Mesenchymal stem cell (in vitro differentiated cells and primary cell): ENCODE data around the gene PLCH2.

Experiments
- DNase-seq: peaks from one replicate; pipeline ENCODE4 v3.0.0-alpha.2; 2013
- H2AFZ ChIP-seq: one replicate; pipeline ENCODE4 v1.6.1; 2013; ENCODE audit warnings: low read depth, mild to moderate bottlenecking, control low read depth, inconsistent platforms, low read length, moderate library complexity
- H2AK5ac ChIP-seq: 2 replicates; pipeline ENCODE4 v1.6.1; 2013; ENCODE audit warnings: low read length, moderate library complexity, mild to moderate bottlenecking, inconsistent platforms; ENCODE audit not compliant: severe bottlenecking
- H2BK120ac ChIP-seq: one replicate; pipeline ENCODE4 v1.6.1; 2013; ENCODE audit warnings: low read depth, mild to moderate bottlenecking, inconsistent platforms, low read length, moderate library complexity
- H2BK12ac ChIP-seq, 2 experiments: one replicate each; pipeline ENCODE4 v1.6.1; 2013; ENCODE audit warnings: inconsistent platforms in 2 of 2, low read length in 2 of 2, mild to moderate bottlenecking in 2 of 2, moderate library complexity in 2 of 2, control low read depth in 1 of 2
- H2BK15ac ChIP-seq: one replicate; pipeline ENCODE4 v1.6.1; 2013; ENCODE audit warnings: mild to moderate bottlenecking, low read depth, inconsistent platforms; ENCODE audit not compliant: poor library complexity, severe bottlenecking
- H2BK5ac ChIP-seq: 2 replicates; pipeline ENCODE4 v1.6.1; 2013; ENCODE audit warnings: low read depth, mild to moderate bottlenecking, low read length, control low read depth, inconsistent platforms; ENCODE audit not compliant: poor library complexity, severe bottlenecking
- H3K14ac ChIP-seq, 2 experiments: one replicate each; pipeline ENCODE4 v1.6.1; 2013; ENCODE audit warnings: inconsistent platforms in 2 of 2, low read length in 2 of 2, control low read depth in 1 of 2, mild to moderate bottlenecking in 1 of 2, moderate library complexity in 1 of 2
- H3K18ac ChIP-seq, 2 experiments: one replicate each; pipeline ENCODE4 v1.6.1; 2013; ENCODE audit warnings: inconsistent platforms in 2 of 2, low read length in 2 of 2, control low read depth in 1 of 2, low read depth in 1 of 2, mild to moderate bottlenecking in 1 of 2
- H3K23ac ChIP-seq, 2 experiments: one replicate each; pipeline ENCODE4 v1.6.1; 2013; ENCODE audit warnings: inconsistent platforms in 2 of 2, low read length in 2 of 2, mild to moderate bottlenecking in 2 of 2, moderate library complexity in 2 of 2, control low read depth in 1 of 2
- H3K27ac ChIP-seq: 2 replicates; pipeline ENCODE4 v1.5.1; 2013; ENCODE audit warnings: mild to moderate bottlenecking, moderate library complexity, low read length, control low read depth, inconsistent platforms; ENCODE audit not compliant: poor library complexity, severe bottlenecking
- H3K27me3 ChIP-seq, 2 experiments: 2 replicates each; pipeline versions ENCODE4 v1.6.1 to v1.7.0; 2013; ENCODE audit warnings: low read length in 2 of 2, mild to moderate bottlenecking in 2 of 2, moderate library complexity in 2 of 2, control low read depth in 1 of 2, inconsistent platforms in 1 of 2; ENCODE audit not compliant: control insufficient read depth in 1 of 2, insufficient read depth in 1 of 2
- H3K36me3 ChIP-seq, 2 experiments: 2 replicates each; pipeline versions ENCODE4 v1.6.1 to v1.7.0; 2013; ENCODE audit warnings: low read length in 2 of 2, control low read depth in 1 of 2, inconsistent platforms in 1 of 2, low read depth in 1 of 2, mild to moderate bottlenecking in 1 of 2; ENCODE audit not compliant: insufficient read depth in 2 of 2, control insufficient read depth in 1 of 2
- H3K4ac ChIP-seq, 2 experiments: one replicate each; pipeline ENCODE4 v1.6.1; 2013; ENCODE audit warnings: inconsistent platforms in 2 of 2, low read length in 2 of 2, mild to moderate bottlenecking in 2 of 2, moderate library complexity in 2 of 2, control low read depth in 1 of 2, low read depth in 1 of 2
- H3K4me1 ChIP-seq: 2 replicates; pipeline ENCODE4 v1.6.1; 2013; ENCODE audit warnings: low read depth, low read length, control low read depth; ENCODE audit not compliant: control insufficient read depth, insufficient read depth
- H3K4me2 ChIP-seq: 2 replicates; pipeline ENCODE4 v1.6.1; 2013; ENCODE audit warnings: low read length, mild to moderate bottlenecking, inconsistent platforms; ENCODE audit not compliant: poor library complexity, severe bottlenecking
- H3K4me3 ChIP-seq, 2 experiments: 2 replicates each; pipeline versions ENCODE4 v1.5.1 to v1.7.0; 2013; ENCODE audit warnings: low read length in 2 of 2, mild to moderate bottlenecking in 2 of 2, control low read depth in 1 of 2, low read depth in 1 of 2; ENCODE audit not compliant: insufficient read depth in 1 of 2
- H3K79me1 ChIP-seq: replicated peaks from 2 replicates; pipeline ENCODE4 v1.6.1; 2013; ENCODE audit warnings: mild to moderate bottlenecking, control low read depth, low read length, inconsistent platforms; ENCODE audit not compliant: poor library complexity, severe bottlenecking
- H3K9ac ChIP-seq: 2 replicates; pipeline ENCODE4 v1.7.0; 2013; ENCODE audit warnings: mild to moderate bottlenecking, low read length, moderate library complexity
- H3K9me3 ChIP-seq: 2 replicates; pipeline ENCODE4 v1.7.0; 2013; ENCODE audit warnings: mild to moderate bottlenecking, low read length; ENCODE audit not compliant: control insufficient read depth
- H4K8ac ChIP-seq: one replicate; pipeline ENCODE4 v1.6.1; 2013; ENCODE audit warnings: inconsistent platforms, mild to moderate bottlenecking, low read length, moderate library complexity
- H4K91ac ChIP-seq: one replicate; pipeline ENCODE4 v1.6.1; 2013; ENCODE audit warnings: mild to moderate bottlenecking, low read length, inconsistent platforms
- WGBS: methylation state at CpG from one replicate; pipeline ENCODE4 v1.1.7; 2013; ENCODE audit warnings: mixed read lengths; 5-methylcytosine and 5-hydroxymethylcytosine counted together

Gene PLCH2

DNA sequence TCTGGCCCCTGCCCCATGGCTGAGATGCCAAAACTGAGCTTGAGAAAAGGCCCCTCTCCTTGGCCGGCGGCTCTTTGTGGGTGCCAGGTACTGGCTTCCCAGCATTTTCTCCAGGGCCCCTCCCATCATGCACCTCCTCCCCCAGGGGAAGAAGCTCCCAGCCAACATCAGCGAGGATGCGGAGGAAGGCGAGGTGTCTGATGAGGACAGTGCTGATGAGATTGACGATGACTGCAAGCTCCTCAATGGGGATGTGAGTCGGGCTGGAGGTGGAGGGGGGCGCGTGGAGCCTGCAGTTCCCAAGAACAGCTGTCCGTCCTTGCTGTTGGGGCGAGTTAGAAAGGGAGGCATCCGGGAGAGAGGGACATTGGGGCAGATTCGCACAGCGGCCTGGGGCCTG is 13.5 kb downstream of the PLCH2 start:
- H2AK5ac ChIP-seq = no peak overlapping the region
- 87% methylated on average over 12 of the region's 14 CpGs for WGBS
- H2BK12ac ChIP-seq = no peak overlapping the region
- no peak overlapping the region for H4K91ac ChIP-seq
- no peak overlapping the region for H3K4me2 ChIP-seq
- H3K18ac ChIP-seq = no peak overlapping the region
- no peak overlapping the region for H2AFZ ChIP-seq
- H3K4me3 ChIP-seq = no peak overlapping the region
- no peak overlapping the region for H2BK120ac ChIP-seq
- no peak overlapping the region for H3K4ac ChIP-seq
- no peak overlapping the region for H3K23ac ChIP-seq
- H2BK5ac ChIP-seq = no peak overlapping the region
- H3K36me3 ChIP-seq = peaks cover 0 to 95% of the 10 kb centered on the region in 2 experiments
- H4K8ac ChIP-seq = no peak overlapping the region
- H3K9ac ChIP-seq = no peak overlapping the region
- peaks cover 17% of the 10 kb centered on the region for H3K9me3 ChIP-seq
- H2BK15ac ChIP-seq = no peak overlapping the region
- H3K4me1 ChIP-seq = peaks cover 12% of the 10 kb centered on the region
- peaks cover 6% of the 10 kb centered on the region for H3K79me1 ChIP-seq
- no peak for DNase-seq
- no peak overlapping the region for H3K14ac ChIP-seq
- H3K27me3 ChIP-seq = peaks cover 0 to 37% of the 10 kb centered on the region in 2 experiments
- H3K27ac ChIP-seq = no peak overlapping the region

DNA sequence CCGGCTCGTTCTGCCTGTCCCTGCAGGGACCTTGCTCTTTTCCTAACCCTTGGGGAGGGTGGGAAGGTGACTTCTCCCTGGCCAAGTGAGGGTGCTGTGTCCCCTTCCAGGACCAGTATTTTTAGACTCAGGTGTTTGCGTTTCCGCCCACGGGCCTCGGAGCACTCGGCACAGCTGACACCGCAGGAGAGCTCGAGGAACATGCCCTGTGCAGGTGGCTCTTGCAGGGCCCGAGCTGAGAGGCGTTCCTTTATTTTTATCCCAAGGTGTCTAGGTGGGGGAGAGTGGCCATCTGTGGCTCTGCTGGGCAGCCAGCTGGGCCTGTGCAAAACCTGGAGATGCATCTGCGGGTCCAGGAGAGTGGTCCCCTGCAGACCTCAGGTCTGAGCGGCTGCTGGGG is 16.0 kb downstream of the PLCH2 start:
- H3K23ac ChIP-seq = no peak overlapping the region
- no peak overlapping the region for H3K4me2 ChIP-seq
- H4K91ac ChIP-seq = no peak overlapping the region
- H3K18ac ChIP-seq = no peak overlapping the region
- peaks cover 29% of the 10 kb centered on the region for H3K4me1 ChIP-seq
- H2BK5ac ChIP-seq = no peak overlapping the region
- peaks cover 0 to 44% of the 10 kb centered on the region in 2 experiments for H3K27me3 ChIP-seq
- H2AFZ ChIP-seq = no peak overlapping the region
- no peak overlapping the region for H4K8ac ChIP-seq
- H3K36me3 ChIP-seq = peaks cover 0 to 89% of the 10 kb centered on the region in 2 experiments
- no peak overlapping the region for H2BK12ac ChIP-seq
- no peak overlapping the region for H3K9ac ChIP-seq
- no peak overlapping the region for H2AK5ac ChIP-seq
- H3K9me3 ChIP-seq = peaks cover 17% of the 10 kb centered on the region
- no peak overlapping the region for H3K4me3 ChIP-seq
- no peak overlapping the region for H2BK120ac ChIP-seq
- no peak overlapping the region for H3K14ac ChIP-seq
- DNase-seq = no peak
- H2BK15ac ChIP-seq = no peak overlapping the region
- WGBS = 86% methylated on average over 13 of the region's 13 CpGs
- no peak overlapping the region for H3K4ac ChIP-seq
- no peaks in the 10 kb centered on the region for H3K79me1 ChIP-seq
- no peak overlapping the region for H3K27ac ChIP-seq

DNA sequence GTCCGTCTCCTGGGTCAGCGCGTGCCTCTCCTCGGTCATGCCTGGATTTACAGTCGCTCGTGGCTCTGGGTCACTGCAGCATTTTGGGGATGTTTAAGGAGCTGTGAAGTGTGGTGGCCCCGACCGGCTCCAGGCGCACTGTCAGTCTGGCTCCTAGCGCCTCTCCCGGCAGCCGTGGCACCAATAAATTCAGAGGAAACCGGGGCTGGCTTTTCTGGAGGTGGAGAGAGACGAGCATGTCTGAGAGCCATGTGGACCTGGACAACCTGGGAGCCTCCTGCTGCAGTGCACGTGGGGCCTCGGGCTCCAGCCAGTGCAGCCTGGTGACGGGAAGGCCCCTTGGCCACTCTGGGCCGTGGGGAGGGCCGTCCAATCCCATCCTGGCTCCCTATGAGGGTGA is 17.1 kb downstream of the PLCH2 start:
- H3K18ac ChIP-seq = no peak overlapping the region
- no peak overlapping the region for H4K91ac ChIP-seq
- H3K36me3 ChIP-seq = peaks cover 0 to 83% of the 10 kb centered on the region in 2 experiments
- no peak overlapping the region for H3K27ac ChIP-seq
- no peak overlapping the region for H4K8ac ChIP-seq
- DNase-seq = no peak
- peaks cover 29% of the 10 kb centered on the region for H3K4me1 ChIP-seq
- no peak overlapping the region for H3K4me2 ChIP-seq
- no peak overlapping the region for H2BK120ac ChIP-seq
- H2BK12ac ChIP-seq = no peak overlapping the region
- H3K14ac ChIP-seq = no peak overlapping the region
- H3K4ac ChIP-seq = no peak overlapping the region
- H2BK5ac ChIP-seq = no peak overlapping the region
- peaks cover 12% of the 10 kb centered on the region for H3K9me3 ChIP-seq
- WGBS = 78% methylated on average over 19 of the region's 19 CpGs
- H3K9ac ChIP-seq = no peak overlapping the region
- H3K79me1 ChIP-seq = no peaks in the 10 kb centered on the region
- peaks cover 0 to 53% of the 10 kb centered on the region in 2 experiments for H3K27me3 ChIP-seq
- no peak overlapping the region for H3K23ac ChIP-seq
- no peak overlapping the region for H3K4me3 ChIP-seq
- no peak overlapping the region for H2AK5ac ChIP-seq
- H2AFZ ChIP-seq = no peak overlapping the region
- no peak overlapping the region for H2BK15ac ChIP-seq

DNA sequence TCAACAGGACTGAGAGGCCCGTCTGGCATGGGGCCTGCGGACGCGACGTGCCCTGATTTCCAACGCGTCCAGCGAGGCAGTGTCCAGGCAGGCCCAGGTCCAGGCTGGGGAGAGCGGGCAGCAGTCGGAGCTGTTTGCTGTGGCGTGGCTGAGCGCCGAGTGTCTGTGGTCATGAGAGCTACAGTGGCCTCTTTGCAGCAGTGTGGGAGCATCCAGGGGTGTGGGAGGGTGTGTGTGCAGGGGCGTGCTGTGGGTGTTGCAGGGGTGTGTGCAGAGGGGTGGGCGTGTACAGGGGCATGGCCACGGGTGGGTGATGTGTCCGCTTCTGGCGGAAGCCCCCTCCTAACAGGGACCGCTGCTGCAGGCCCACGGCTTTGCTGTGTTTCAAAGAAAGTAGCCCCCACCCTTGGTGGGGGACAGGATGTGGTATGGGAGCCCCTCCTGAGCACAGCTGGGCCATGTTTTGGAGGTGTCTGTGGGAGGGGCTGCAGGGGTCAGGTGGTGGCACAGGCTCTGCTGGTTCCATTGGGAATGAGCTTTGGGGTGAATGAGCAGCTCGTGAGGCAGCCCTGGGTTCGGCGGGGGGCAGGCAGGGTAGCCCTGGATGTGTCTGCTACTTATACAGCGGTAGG is 17.7 kb downstream of the PLCH2 start:
- DNase-seq = no peak
- Histone ChIP-seq H3K4me1 (peaks cover 29% of the 10 kb centered on the region), H2BK5ac (no peak overlapping the region), H2BK15ac (no peak overlapping the region), H4K91ac (no peak overlapping the region), H3K4ac (no peak overlapping the region), H3K4me3 (no peak overlapping the region), H3K4me2 (no peak overlapping the region), H3K18ac (no peak overlapping the region), H2BK120ac (no peak overlapping the region), H3K14ac (no peak overlapping the region), H2AK5ac (no peak overlapping the region), H4K8ac (no peak overlapping the region), H3K23ac (no peak overlapping the region), H3K9ac (no peak overlapping the region), H2AFZ (no peak overlapping the region), H3K79me1 (no peaks in the 10 kb centered on the region), H3K36me3 (peaks cover 0 to 80% of the 10 kb centered on the region in 2 experiments), H3K9me3 (peaks cover 6% of the 10 kb centered on the region), H2BK12ac (no peak overlapping the region), H3K27me3 (peaks cover 0 to 53% of the 10 kb centered on the region in 2 experiments), H3K27ac (no peak overlapping the region)
- 89% methylated on average over 23 of the region's 24 CpGs for WGBS
